HuH-7.5 (cell line): ENCODE data around the gene SLC48A1.
A peak's percentile ranks its signal among the peaks of the same experiment; 100 is the strongest.

Experiments used
- DNase-seq: peaks from one replicate; pipeline ENCODE4 v3.0.0; 2011; ENCODE audit warnings: low spot score

The SLC48A1 gene

DNA sequence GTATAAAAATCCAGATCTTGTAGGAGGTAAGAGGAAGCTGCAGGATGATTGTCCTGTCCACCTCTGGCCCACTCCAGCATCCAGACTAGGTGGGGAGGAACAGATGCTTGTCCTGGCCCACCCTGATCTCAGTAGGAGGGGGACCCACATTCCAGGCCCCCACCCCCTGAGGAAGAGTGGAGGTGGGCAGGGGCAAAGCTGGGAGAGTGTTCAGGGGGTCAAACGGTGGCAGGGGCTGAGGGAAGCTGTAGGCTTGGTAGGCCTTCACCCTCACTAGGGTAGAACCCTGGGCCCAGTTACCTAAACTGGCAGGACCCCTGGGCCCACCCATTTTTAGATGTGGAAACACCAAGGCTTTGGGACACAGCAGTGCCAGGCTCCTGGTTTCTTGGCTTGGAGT, 4.1 kb downstream of the SLC48A1 start:
- no peak for DNase-seq

DNA sequence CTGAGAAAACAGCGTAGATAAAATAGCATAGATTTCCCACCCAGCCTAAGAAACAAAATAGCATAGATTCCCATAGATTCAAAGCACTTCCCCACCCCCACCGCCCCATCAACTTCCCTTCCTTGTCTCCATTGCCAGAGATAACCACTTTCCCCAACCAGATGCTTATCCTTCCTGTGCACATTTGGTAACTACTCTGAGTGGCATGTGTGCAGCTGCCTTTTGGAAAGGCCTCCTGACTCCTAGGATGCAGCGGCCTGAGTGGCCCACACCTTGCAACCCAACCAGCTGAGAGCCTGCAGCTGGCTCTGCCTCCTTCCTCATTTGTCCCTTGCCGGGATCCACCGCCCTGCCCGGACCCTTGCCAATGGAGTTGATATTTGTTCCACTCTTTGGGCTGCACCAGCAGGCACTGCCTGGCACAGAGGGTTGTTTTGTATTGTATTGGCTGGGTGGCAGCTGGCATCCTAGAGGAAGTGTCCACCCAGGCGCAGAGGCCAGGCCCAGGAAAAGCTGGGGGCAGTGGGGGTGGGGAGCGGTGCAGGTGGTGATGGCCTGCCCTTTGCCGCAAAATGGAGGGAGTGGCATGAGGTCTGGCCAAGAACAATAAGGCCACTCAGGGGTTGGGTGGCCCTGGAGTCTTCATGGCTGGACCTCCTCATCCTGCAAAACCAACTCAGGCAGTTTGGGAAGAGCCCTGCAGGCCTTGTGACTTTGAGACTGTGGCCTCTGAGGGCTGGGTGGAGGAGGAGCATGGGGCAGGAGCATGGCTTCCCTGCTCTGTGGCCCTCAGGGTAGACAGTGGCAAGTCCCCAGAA, 4.9 kb downstream of the SLC48A1 start:
- no peak for DNase-seq

DNA sequence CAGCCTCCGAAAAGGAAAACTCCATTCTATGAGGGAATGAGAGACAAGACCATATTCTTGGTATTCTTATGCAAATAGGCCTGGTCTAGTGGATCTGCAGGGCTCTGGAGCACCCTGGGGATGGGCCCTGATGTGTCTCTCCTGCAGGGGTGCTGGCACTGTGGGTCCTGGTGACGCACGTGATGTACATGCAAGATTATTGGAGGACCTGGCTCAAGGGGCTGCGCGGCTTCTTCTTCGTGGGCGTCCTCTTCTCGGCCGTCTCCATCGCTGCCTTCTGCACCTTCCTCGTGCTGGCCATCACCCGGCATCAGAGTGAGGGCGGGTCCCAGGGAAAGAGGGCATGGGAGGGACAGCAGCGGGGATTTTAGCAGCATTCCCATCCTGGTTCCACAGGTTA, 5.8 kb downstream of the SLC48A1 start:
- no peak for DNase-seq

DNA sequence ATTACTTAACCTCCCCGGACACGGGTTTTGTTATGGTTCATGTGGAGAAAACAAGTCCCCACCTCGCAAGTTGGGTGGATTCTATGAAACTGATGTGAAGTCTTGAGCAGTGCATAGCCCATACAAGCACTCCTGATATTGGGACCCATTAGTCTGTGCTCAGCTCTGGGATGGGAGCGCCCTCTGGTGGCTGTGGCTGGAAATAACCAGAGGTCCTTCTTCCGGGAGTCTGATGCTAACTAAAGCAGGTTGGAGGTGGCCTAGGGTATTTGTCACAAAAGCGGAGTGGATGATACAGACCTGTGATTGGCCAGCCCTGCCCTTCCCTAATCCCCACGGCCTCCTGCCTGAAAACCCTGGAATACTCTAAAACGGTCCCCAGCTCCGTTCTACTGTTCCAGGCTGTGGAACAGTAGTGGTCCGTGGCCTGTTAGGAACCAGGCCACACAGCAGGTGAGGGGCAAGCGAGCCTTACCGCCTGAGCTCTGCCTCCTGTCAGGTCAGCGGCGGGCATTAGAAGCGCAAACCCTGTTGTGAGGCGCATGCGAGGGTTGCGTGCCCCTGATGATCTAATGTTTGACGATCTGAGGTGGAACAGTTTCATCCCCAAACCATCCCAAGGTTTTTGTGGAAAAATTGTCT, 6.4 kb downstream of the SLC48A1 start:
- DNase-seq = peak; percentile 94

DNA sequence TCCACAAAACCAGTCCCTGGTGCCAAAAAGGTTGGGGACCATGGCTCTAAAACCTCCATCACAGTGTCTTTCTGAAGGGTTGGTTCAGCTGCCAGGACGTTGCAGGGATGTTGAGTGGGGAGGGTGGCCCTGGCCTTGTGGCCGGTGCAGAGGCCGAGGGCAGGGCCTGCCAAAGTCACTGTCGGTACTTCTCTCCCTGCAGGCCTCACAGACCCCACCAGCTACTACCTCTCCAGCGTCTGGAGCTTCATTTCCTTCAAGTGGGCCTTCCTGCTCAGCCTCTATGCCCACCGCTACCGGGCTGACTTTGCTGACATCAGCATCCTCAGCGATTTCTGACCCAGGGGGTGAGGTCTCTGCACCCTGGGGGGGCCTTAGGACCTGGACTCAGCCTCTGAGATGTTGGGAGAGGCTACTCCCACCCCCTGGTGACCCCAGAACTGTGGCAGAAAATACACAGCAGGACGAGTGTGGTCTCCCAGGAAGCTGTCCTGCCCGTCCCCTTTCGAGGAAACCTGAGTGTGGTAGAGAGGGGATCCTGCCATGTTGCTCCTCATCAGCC, 7.0 kb downstream of the SLC48A1 start:
- DNase-seq = no peak

DNA sequence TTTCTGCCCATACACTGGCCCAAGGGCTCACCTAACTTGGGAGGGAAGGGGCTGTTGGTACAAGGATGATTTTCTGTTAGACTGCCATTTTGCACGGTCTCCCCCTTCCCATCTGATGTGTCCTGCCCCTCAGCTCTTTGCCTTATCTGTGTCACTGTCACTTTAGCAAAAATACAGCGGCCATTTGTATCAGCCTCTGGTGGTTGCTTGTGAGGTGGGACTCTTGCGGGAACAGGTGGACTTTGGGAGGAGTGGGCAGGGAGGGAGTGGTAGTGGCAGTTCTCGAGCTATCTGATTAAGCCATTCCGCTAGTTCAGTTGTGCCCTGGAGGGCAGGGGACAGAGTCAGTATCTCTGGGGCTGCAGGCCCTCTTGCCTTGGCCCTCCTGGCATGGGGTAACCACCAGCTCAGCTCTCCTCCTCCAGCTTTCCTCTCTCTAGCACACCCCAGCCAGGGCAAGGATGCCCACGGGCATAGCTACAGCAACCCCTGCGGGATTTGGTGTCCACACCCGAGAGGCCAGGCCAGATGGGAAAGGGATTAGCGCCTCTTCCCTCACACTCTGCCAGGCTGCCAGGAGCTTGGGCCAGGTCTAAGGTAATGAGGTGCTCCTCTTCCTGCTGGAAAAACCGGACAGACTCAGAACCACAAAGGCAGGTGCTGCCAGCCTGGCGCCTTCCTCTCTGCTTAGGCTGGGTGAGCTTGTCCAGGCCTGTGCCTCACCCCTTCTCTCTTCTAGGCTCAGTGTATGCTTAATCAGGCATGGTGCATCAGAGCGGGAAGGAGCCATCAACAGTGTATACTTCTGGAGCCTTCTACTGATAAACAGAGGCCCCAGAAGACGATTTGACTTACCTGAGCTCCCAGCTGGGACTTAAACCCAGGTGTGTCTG, 8.7 kb downstream of the SLC48A1 start:
- no peak for DNase-seq

DNA sequence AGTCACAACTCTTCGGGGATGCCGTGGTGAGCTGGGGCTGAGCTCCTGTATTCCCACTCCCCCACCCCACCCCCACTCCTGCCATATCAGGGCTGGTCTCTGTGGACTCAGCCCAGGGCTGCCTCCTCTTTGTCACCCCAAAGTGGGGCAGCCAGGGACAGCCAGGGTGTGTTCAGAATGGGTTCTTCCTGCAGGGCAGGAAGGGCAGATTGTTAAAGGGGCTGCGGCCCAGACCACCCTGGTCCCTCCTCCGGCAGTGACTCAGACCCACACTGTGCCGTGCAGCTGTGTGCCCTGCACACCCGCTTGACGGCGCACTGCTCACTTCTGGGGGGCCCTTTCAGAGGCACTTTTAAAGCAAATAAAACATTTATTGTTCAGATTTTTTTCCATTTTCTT, 9.3 kb downstream of the SLC48A1 start:
- DNase-seq = no peak

DNA sequence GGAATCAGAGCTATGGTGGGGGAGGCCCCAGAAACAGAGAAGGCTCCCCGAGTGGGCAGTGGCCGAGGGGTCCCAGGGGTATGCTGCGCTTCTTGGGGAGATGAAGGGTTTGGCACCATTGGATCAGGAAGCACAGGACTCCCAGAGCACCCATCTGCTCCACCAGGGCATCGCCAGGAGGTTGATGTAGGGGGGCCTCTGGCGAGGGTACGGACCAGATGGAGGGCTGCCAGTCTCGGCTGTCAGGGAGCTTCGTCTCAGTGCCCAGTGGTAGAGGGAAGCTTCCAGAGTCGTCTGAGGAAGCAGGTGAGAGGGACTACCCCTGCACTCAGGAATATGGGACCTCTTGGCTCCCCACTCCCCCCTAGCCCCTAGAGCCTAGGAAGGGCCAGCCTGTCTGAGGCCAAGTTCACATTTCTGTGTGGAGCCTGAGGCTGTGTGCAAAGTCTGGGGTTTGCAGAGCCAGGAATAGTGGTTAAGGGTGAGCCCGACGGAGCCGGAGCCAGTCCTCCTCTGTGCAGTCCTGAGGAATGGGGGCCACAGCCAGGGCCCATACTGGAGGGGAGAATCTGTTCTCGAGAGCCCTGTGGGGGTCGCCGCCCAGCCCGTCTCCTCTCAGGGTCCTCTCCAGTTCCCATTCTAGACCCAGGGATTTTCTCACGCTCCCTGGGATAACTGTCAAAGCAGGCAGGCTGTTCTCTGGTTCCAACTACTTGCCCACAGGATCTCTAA, 10.2 kb downstream of the SLC48A1 start:
- DNase-seq = no peak

DNA sequence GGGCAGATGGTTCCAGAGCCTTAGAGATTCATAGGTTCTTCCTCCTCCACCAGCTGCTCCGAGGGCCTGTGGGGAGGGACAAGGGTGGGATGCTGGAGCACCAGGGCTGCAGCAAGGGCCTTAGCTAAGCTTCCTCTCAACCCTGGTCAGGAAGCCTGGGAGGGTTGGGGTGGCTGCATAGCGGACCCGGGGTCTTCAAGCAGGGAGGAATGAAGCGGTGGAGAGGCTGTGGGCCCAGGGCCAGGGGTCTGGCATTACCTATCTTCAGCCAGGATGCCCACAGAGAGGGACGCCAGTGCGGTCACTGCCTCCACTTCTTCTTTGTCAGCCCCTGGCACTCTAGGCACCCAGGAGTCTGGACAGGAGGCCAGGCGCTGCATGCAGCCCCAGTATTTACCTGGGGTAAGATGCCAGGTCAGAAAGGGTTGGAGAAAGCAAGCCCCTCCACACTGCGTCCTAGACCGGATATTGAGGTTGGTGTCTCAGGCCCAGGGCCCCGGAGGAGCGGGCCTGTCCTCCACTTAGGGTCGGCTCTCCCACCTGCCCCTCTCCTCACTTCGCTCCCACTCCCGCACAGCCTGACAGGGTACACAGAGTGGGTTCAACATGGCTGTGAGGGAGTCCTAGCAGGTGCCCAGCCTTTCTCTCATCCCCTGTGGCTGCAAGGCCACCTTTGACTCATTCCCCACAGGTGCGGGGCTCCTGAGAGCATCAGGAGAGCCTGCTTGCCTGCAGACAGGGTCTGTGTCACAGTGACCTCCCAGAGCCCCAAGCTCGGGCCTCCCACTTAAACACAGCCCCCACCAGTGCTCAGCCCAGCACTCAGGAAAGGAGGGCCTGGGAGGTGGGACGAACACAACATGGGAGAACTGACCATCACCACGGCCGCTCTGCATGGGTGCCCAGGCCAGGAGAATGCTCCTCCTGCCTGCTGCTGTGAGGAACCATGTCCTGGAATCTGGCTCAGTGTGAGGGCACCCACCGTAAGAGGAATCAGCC, 11.1 kb downstream of the SLC48A1 start:
- no peak for DNase-seq

DNA sequence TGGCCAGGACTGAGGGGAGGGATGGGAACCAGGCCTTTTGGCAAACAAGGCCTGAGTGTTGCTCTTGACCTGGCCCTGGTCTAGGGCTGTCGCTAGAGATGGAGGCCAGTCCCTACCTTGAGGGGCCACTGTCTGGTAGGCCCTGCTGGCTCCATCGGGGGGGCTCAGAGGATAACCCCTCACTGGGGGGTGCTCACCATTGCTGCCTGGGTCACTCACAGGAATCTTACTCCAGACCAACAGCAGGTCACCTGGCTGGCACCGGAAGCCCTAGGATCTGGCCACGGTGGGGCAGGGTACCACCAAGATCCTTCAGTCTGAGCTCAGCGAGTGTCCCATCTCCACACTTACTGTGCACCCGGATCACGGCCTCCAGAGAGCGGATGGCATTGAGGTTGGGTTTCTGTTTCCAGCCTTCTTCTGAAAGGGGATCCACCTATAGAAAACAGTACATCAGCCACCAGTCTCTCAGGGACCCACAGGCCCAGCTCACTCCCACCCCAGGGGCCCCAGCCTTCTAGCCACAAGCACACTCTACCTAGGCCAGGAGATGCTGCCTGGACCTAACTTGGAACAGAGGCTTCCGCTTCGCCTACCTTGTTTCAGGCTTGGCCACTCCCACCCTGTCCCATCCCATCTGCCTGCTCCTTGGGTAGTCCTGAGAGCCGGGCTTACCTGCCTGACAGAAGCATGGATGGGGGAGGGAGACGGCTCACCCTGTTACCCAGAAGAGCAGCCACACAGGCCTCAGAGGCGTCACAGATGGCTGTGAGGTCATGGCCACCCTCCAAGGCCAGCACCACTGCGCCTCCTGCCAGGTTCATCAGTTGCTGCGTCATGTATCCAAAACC, 12.2 kb downstream of the SLC48A1 start:
- DNase-seq = no peak

DNA sequence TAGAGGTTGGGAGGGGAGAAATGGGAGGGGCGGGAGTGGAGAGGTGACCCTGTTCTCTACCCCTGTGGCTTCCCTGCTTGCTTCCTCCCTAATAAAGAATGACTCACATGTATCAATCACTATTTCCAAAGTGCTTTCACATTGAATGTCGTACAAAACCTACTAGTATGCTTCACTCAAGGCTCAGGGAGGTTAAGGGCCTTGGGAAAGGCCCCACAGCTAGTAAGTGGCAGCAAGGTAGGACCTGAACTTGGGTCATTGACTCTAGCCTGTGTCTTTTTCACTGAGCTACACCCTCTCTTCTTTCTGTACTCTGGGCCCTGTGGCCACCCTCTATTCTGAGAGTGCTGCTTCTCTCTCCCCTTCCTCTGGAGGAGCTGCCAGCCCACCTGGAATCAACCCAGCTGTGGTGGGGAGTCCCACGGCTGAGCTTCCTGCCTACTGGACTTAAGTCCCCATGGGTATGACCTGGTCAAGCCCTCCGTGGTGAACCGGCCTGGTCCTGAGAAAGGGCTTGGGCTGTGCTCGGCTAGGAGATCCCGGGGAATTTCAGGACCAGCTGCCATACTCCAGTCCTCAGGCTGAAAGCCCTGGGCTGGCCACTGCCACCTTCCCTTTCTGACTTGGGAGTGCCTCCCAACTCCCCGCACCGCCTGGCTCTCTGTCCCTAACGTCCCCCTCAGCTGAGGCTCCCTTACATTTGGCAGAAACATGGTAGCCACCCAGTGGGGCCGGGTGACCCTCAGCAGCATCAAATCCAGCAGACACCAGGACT, 13.0 kb downstream of the SLC48A1 start:
- no peak for DNase-seq

DNA sequence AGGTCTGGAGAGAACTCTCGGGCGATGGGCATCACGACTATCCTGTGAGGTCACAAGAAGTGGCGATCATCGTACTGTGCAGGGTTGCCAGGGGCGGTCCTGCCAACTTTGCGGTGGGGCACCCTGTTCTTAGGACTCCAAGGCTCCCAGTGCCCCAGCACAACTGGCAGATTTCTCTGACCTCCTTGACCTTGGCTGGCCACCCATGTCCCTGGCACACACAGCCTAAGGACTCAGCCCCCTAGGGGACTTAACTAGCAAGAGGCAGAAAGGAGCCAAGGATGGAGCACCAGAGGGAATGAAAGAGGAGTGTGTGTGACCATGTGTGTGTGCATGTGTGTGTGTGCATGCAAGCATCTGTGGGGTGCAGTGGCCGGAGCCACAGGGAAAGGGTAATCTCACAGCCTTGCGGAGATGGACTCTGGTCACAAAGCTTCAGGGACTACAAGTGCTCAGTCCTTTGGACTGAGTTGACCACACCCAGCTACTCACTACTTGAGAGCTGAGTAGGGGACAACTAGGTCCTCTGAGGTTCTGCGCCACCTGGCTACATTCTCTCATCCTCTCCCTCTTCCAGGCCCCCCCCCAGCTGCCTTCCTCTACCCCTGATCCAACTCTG, 13.7 kb downstream of the SLC48A1 start:
- no peak for DNase-seq

DNA sequence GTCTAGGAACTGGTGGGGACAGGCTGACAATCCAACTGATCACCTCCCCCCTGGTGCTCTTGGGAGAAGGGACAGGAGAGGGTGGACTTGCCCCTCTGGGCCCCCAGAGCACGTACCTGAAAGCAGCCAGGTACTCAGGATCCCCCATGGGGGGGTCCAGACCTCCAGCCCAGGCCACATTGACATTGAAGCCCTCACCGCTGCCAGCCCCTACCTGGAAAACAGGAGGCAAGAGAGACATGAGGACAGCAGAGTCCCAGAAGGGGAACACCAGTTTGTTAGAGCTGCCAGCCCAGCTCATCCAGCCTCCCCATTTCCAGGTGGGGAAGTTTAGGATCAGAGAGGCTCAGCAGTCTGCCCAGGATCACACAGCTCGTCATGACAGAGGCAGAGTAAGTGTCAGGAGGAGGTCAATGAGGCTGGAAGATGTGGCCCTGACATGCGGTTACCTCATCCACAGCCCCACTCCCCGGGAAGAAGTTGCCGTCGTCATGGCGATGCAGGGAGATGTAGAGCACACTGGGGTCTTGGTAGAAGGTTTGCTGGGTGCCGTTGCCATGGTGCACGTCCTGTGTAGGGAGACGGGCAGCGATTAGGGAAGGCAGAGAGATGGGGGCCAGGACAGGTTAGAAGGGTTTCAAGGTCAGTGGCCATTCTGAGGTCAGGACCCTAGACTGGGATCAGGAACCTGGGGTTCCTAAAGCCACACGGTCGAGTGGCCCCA, 14.7 kb downstream of the SLC48A1 start:
- no peak for DNase-seq

DNA sequence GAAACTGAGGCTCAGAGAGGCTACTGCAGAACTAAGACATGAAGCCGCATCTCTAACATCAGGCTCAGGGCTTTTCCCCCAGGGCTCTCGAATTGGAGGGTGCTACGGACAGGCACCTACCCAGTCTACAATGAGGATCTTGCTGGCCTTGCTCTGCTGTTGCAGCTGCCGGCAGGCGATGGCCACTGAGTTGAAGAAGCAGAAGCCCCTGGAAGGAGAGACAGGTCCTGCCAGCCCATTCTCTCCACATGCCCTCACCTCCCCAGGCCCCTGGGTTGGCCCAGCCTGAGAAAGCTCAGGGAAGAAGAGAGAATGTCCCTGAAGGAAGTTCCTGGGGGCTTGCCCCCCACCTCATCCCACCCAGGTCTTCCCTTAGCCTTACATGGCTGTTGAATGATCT, 16.1 kb downstream of the SLC48A1 start:
- DNase-seq = no peak

DNA sequence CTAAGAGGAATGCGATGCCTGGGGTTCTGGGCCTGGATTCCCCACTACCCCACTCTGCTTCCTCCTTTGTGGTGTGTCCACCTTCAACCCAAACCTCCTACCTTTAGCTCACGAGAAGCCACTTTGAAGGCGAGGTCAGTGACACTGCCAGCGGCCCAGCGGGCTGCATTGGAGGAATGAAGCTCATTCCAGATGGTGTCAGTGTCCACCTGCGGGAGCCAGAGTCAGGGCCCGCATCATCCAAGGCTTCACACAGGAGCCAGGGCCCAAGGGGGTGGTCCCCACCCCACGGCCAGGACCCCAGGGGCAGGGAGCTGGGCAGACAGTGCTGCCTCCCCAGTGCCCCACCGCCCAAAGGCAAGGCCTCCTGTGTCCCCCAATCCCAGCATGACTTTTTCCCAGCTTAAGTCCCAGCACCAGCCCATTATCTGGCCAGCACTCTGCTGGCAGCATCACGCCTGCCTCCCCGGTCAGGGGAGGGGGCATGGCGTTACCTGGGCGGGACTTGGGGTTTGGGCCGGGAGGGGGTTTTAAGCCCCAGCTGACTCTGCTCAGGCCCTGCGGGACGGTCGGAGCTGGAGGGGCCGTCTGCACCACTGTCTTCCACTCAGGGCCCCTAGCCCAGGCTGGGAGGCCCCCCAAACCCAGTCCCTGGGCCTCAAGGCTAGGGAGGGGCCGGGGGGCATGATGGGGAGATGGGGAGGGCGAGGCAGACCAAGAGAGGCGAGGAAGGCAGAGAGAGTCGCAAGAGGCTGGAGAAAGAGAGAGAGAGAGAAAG, 16.9 kb downstream of the SLC48A1 start:
- no peak for DNase-seq

DNA sequence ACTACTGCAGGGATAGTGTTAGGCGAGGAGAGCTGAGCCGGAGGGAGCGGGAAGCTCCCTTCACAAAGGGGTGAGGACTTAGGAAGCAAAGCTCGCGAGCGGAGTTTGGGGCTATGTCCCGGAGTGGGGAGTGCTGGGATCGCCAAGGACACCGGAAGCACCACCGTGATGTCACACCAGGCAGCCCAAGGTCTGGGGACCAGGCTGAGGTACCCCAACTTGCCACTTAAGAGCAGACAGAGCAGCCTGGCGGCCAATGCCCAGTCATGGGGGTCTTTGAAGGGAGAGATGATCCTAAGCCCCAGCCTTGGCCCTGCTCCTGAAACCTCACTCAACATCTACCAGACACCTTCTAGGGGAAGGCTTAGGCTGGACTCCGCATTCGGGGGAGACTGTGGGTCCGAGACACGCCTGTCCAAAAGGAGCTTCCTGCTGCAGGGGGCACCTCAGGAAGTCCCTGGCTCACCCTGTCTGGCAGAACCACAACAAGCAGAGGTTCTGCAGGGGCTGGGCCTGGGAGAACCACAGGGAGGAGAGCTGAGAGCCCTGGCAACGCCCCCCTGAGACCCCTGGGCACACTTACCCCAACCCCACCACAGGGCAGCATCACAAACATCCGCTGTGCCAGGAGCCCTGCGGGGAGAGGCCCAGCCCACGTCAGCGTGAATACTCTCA, 17.8 kb downstream of the SLC48A1 start:
- DNase-seq = no peak
